GM12872 (cell line): ENCODE measurements around the gene SLC39A10.

ENCODE experiments used
- CTCF ChIP-seq: IDR thresholded peaks from 3 replicates; pipeline ENCODE4 v1.5.1; 2011; ENCODE audit warnings: low read depth, mild to moderate bottlenecking, low read length, moderate library complexity; ENCODE audit not compliant: insufficient read depth

SLC39A10 gene

GRCh38 chr2:195737511-195738325 is 80.7 kb downstream of the SLC39A10 start:
- TF ChIP-seq CTCF, result no peak

GRCh38 chr2:195741191-195741590 is 84.2 kb downstream of the SLC39A10 start:
- TF ChIP-seq CTCF, result no peak

- TF ChIP-seq CTCF, result no peak
Measured at GRCh38 chr2:195756218-195756942, 99.4 kb downstream of the SLC39A10 start.

- no peak for TF ChIP-seq CTCF
Measured at GRCh38 chr2:195758846-195759245, 101.8 kb downstream of the SLC39A10 start.

GRCh38 chr2:195759877-195760276 is 102.9 kb downstream of the SLC39A10 start:
- TF ChIP-seq CTCF, result no peak

- no peak for TF ChIP-seq CTCF
Measured at GRCh38 chr2:195763866-195764265, 106.8 kb downstream of the SLC39A10 start.

GRCh38 chr2:195766691-195767090 is 109.7 kb downstream of the SLC39A10 start:
- TF ChIP-seq CTCF, result no peak
